ENCODE results near the gene SHQ1. TPM values are rescaled to one million over a fixed set of nuclear protein-coding genes. Genes with fewer than 3 reads are reported as not detected.
"Not testable (repeated sequence)": the region's sequence is repeated elsewhere in the genome, so short reads cannot be mapped to it uniquely, and the experiment has no call there.

The SHQ1 gene
- polyA plus RNA-seq, 1 donor: 31.6 TPM

DNA sequence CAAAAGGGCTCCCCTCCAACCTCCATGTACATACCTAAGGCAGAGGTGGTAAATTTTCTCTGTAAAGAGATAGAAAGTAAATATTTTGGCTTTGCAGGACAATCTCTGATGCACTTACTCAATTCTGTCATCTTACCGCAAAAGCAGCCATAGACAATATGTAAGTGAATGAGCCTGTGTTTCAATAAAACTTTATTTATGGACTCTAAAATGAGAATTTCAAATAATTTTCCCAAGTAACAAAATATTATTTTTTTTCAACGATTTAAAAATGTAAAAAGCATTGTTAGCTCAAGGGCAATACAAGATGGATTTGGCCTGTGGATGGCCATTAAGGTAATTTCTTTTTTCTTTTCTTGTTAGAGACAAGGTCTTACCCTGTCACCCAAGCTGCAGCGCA lies 44.7 kb downstream of the SHQ1 start:
- DNase-seq: no peak

DNA sequence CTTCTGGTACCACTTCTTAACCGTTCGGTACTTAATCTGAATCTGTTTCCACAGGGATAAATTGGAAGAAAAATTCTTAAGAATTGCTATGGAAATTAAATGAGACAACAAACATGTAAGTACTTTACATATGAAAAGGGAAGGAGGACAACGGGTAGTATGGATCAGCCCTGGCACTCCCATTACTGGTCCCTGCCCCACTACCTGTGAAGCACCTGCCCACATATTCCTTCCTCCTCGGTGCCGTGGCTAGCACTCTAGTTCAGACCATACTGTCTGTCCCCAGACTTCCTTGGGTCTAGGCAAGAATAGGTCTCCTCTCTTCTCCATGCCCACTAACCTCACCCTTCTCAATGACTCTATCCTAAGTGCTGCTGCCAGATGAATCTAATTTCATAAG lies 46.2 kb downstream of the SHQ1 start:
- no peak for DNase-seq

DNA sequence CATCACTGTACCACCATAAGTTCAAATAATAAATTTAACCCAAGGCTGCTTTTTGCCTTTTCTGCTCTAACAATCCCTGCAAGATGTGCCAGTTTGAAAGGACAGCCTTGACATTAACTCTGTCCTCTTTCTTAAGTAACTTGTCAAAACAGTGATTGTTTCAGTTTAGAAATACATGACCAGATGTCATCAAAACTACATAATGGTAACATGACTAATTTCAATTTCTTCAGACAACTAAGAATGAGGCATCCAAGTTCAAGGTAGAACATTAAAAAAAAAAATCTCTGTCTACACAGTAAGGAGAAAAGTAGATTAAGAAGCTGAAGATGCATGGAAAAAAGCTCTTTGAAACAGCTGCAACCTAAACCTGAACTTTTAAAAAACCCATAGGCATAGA lies 47.4 kb downstream of the SHQ1 start:
- DNase-seq: no peak

DNA sequence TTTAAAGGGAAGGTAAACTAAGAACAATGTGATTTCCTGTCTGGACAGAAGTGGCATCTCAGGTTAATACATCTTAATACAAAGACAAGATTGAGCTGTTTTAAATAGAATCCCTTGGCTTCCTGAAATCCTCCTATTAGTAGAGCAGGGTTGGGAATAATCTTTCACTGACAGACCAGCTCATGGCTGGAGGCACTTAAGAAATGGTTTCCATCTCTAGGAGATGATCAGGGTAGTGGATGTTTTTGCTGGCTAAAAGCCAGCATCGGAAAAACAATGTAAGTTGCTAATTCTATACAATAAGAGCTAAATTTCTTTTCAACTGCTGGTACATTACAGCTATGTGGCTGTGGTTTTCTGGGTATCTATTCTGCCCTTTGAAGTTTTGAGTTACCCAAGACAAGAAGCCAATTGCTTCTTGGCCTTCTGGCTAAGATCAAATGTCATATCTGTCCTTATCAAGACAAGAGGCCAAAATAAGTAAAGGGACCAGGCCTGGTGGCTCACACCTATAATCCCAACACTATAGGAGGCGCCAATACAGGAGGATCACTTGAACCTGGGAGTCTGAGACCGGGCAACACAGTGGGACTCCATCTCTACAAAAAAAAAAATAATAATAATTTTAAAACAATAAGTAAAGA lies 49.6 kb downstream of the SHQ1 start:
- no peak for DNase-seq

DNA sequence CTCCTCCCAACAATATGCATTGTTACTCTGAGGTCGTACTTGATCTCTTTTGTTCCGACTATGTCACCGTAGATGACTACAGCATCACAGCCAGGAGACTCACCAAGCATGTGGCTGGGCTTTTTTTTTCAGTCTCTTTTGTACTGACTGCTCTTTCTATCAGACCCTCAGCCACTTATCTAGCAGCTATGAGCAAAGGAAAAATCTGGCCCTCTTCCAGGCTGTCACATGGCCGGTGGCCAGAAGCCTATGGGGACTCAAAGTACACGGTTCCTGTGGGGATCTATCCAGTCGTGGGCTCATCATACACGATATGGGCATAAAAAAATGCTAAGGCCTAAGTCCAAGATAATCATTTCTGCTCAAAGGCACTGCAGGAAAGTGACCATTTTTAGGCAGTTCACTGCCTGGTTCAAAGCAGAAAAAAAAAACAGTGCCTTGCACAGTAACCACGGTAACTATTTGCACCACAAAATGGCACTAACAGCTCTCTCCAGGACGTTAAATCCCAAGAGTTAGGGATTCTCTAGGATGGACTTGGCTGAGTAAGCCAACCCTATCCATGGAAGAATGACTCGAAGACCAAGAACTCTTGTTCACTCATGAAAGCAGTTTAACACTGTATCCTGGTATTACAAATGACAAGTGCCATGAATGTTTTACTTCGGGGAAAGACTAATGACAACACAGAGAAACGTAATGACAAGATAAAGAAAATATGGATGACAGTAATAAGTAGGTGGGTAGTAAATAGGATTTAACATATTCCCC lies 50.3 kb downstream of the SHQ1 start:
- no peak for DNase-seq

DNA sequence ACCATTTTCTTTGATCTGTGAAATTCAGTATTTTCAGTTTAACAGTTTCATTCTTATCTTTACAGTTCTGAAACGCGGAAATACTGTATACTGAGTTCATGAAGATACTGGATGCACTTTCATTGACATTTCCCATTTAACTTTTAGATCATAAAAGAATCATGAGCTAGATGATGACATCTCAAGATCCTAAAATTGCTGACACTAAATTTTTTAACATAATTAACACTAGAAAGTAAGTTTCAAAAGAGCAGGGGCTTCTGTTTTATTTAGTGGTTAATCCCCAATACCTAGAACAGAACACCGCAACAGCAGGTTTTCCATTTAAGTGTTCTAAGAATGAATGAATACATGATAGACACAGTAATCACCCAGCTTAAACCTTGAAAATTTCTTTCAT lies 54.2 kb downstream of the SHQ1 start:
- DNase-seq: no peak

DNA sequence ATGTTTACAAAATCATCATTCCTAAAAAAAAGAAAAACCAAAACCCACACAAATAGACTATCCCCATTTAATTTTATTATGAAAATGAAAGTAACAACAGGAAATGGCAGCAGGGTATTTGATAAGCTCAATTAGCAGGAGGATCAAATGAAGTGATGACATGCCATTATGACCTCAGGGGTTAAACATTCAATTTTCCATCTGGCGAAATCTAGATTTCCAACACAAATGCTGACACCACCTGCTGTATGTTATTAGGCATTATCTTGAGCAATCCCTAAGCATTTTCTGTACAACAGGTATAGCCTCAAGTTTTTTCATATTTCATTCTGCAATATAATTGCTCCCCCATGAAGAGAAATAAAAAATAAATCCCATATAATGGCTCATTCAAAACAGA lies 57.1 kb downstream of the SHQ1 start:
- DNase-seq: no peak

DNA sequence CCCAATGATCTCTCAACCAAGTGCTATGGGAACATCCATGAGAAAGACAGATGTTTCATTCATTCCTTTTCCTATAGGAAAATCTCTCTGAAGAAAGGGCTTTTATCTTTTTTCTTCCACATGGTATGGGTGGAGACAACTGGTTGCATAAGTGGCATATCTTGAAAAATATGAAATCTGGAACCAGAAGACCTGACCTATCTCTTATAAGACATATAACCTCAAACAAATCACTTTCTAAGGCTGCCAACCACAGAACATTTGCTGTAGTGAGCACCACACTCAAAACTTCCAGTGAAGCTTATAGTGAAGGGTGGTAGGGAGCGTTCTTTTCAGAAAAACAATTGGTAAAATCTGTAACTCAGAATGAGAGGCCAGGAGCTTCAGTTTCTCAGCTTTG lies 58.5 kb downstream of the SHQ1 start:
- DNase-seq: no peak

DNA sequence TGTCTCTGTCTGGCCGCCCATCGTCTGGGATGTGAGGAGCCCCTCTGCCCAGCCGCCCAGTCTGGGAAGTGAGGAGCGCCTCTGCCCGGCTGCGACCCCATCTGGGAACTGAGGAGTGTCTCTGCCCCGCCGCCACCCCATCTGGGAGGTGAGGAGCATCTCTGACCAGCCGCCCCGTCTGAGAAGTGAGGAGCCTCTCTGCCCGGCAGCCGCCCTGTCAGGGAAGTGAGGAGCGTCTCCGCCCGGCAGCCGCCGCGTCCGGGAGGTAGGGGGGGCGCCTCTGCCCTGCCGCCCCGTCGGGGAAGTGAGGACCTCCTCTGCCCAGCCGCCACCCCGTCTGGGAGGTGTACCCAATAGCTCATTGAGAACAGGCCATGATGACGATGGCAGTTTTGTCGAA lies 60.0 kb downstream of the SHQ1 start:
- DNase-seq: not testable (repeated sequence)

DNA sequence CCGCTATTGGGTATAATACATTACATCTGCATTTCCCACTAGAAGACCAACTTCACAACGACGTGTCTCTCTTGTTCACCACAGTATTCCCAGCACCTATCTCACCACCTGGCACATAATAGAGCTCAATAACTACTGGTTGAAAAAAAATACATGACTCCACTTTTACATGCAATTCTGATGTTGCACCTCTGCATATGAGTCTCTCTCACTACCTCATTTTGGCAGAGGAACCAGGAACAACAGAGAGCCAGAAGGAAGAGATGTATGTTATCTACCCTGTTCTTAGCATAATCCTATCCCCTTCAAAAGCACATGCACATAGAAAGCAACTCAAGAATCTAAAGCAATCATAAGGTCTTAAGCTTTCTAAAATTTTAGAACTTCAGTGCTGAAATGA lies 61.6 kb downstream of the SHQ1 start:
- DNase-seq: no peak

DNA sequence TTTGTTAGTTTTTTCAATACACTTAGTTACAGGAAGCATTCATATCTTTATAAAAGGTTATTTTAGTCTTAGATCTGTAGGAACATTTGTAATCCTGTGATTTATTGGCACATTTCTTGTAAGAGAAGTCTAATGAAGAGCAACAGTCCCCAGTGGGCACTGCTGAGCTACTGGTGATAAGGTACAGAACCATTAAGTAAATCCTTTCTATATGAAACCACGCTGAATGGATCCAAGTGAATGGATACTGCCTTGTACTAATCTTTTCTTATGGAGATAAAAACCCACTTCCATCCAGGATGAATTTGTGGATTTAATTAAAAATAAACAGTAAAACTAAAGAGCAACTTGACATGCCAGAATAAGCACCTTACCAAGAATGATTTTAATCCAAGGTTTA lies 64.0 kb downstream of the SHQ1 start:
- no peak for DNase-seq

DNA sequence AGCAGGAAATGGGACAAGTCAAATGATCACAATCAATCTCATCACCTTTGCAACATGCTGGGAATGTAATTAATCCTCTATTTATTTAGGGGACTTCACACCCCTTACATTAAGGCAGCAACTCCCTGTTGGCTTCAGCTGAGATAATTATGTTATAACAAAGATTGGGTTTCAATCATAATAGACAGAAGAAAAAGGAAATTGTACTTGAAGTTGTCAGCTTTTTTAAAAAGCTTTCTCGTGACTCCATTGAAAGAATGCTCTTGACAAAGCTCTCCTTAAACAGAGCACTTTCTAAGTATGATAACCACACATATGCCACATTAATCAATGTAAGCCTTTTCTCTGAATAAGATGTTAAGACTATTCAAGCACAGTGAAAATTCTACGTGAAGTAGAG lies 65.7 kb downstream of the SHQ1 start:
- no peak for DNase-seq

DNA sequence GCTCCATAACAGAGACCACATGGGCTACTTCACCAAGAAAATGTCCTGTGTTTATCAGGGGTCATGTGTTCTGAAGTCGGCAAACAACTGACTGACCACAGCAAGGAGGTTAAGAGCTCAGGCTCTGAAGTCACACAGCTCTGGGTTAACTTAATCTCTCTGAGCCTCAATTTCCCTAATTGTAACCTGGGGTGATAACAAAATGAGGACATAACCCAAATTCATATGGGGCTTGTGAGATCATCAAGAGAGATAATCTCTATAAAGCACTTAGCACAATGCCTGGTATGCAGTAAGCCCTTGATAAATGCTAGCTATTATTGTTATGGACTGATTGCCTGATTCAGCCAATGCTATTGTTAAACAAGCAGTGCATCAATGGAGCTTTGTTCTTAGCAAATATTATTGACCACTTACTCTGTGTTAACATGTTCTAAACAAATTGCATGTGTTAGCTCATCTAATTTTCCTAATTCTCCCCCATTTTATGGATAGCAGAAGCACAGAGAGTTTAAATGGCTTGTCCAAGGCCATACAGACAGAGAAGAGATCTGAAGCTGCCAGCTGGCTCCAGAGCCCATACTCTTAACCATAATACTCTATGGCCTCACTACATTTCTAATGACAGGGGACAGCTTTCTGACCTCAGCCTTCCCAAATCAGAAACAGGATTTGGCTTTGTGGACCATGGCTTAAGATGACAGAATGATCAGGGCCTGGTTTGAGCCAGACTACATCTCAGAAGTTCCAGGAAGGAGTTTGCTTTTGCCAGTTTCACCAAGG lies 78.3 kb downstream of the SHQ1 start:
- no peak for DNase-seq

DNA sequence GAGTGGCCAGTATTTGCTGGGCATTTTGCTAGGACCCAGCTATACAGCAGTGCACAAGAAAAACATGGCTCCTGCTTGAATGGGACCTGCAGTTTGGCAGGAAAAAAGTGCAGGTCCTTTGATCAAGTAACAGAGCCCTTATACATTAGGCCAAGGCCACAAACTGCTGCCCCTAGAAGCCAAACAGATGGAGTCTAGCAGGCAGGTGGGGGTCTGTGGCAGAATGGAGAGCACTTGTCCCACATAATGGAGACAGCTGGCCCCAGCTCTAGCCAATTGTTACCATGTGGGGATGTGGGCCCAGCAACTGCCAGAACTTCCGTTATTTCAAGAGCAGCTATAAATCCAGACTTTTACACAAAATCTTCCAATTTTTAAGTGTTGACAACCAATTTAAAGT lies 79.3 kb downstream of the SHQ1 start:
- no peak for DNase-seq

DNA sequence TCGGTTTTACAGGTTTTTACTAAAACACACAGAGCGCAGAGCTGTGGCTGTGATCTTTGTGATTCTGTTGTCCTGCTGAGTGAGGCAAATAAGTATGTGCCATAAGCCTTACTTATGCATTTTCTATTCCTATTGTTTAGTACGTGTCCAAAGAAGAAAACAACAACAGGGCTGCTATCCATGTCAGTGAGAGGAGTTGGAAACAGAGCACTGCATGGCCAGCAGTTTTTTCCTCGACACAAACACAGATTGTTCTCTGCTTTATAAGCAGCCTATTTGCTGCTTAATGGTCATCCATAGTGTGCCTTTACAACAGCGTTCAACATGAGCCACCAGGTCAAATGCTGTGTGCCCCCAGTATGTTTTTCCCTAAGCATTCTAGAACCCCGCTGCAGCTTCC lies 79.8 kb downstream of the SHQ1 start:
- no peak for DNase-seq

DNA sequence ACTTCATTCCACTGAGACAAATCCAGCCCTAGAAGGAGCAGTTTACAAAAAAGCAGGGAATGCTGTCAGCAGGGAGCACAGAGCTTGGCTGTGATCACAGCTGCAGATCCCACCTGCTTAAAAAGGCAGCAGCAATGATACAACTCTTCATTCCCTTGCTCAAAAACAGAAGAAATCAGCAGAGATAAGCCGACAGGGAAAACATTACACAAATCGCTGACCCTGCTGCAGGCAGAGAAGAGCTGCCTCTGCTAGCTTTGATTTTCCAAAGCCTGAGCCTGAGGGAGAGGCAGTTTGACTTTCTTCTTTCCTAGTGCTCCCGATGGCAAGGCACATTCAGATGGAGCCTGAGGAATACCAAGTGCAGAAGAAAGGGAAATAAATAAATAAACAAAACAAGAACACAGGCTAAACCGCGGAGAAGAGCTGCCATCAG lies 80.2 kb downstream of the SHQ1 start:
- DNase-seq: no peak

DNA sequence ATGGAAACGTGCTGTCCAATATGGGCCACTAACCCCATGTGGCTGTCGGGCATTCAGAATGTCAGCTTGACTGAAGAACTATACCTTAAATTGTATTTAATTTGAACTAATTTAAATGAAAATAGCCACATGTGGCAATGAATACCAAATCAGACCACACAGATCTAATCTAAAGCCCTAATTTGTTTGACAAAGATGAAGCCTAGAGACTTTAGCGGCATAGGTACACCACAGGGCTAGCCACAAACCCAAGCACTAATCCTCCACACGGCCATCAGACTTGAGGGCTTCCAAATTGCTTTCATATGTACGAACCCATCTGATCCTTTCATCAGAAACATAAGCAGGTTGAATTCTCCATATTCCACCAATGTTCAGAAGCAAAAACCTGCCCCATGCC lies 81.4 kb downstream of the SHQ1 start:
- DNase-seq: no peak

DNA sequence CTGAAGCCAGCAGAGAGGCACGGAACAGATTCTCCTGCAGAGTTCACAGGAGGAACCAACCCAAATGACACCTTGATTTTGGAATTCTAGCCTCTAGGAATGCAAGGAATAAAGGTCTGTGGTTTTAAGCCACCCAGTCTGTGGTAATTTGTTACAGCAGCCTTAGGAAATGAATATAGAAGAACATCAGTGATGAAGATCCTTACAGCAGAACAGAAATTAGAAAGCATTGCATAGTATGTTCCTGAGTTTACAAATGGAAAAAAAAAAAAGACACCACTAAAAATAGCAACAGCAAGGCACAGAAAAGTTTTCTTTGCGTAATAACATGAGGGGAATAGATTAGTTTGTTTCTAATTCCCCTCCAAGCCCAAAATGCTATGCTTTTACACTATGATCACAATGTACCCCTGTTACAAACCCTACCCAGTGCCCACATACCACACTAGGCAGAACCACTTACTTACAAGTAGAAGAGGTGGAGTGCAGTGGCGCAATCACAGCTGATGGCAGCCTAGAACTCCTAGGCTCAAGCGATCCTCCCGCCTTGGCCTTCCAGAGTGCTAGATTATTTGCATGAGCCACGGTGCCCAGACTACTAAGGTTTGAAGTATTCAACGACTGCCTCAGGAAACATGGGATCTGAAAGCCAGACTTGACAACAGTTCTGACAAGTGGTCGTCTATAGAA lies 84.3 kb downstream of the SHQ1 start:
- no peak for DNase-seq

DNA sequence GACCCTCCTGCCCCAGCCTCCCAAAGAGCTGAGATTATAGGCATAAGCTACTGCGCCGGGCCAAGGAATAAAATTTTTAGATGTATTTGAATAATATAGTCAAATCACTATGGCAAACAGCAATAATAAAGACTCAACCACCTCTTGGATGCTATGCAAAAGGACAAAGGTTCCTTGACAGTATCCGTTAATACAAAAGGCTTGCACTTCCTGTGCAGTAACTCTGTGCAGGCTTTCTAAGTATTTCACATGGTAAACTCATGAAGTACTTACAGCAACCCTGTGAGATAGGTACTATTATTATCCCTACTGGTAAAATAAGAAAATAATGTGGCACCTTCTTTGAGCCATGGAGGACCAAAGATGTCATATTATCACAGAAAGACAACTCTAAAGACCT lies 86.8 kb downstream of the SHQ1 start:
- no peak for DNase-seq

DNA sequence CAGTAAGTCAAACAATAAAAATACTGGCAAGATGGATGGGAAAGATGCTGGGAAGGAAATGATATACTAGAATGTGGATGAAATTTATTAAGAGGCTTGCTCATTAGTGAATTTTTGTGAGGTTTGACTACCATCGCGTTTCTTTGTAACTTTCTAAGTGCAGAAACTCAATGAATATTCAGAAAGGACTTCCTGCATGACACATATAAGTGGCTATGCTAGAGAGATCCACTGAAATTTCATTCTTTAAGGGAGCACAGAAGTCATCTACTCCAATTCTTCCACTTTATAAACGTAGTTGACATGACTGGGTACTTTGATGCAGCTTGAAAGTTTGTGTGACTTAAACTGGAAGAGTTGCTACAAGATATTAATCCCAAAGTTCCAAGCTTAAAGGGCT lies 88.0 kb downstream of the SHQ1 start:
- no peak for DNase-seq

DNA sequence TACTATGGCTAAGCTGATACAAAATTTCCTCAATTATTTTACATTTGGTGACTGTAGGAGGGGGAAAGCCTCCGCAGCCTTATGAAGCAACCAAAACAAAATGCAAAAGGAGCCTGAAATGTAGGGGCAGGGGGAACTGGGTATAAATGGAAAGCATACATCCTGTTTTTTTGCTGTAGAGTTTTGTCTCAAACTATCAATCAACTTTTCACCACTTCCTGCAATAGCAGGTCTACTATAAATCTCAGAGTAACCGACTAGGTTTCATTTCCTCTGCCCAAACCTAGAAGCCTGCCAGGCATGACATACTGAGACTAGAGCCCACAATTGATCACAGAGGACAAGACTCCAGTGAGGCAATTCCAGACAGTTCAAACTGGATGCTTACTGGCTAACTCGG lies 91.3 kb downstream of the SHQ1 start:
- no peak for DNase-seq

DNA sequence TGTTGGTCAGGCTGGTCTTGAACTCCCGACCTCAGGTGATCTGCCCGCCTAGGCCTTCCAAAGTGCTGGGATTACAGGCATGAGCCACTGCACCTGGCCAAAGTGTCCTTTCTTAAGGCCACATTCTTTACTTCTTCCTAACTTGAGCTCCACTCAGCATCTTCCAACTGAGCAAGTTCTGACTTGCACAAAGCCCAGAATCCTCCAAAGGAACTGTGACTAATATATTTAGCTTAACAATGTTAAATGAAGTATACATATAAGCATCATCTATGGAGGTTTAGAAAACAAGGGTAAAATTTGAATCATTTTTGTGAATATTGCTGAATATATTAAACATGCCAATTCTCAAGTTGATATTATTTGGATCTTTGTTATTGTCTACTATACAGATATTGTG lies 93.7 kb downstream of the SHQ1 start:
- no peak for DNase-seq

DNA sequence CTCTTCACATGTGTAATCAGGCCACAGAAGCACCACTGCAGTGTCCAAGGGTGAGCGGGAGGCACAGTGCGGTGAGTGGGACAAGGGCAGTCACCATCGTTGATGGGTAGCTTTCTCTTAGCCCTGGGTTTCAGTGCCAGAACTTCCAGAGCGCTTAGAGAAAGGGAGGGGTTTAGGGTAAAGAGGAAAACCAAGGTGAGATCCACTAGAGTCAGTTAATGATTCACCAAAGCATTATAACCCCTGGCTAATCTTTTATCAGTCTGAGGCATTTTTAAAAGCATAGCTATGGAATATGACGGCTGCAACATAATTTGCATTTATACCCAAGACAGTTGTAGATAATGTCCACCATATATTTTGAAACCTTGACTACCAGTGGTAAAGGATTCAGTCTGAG lies 94.8 kb downstream of the SHQ1 start:
- no peak for DNase-seq

Data from left kidney (tissue), 2 donors.